Measurements from ENCODE around the gene TRPM4.
"Not testable (repeated sequence)": the region's sequence is repeated elsewhere in the genome, so short reads cannot be mapped to it uniquely, and the experiment has no call there.

Gene TRPM4

DNA sequence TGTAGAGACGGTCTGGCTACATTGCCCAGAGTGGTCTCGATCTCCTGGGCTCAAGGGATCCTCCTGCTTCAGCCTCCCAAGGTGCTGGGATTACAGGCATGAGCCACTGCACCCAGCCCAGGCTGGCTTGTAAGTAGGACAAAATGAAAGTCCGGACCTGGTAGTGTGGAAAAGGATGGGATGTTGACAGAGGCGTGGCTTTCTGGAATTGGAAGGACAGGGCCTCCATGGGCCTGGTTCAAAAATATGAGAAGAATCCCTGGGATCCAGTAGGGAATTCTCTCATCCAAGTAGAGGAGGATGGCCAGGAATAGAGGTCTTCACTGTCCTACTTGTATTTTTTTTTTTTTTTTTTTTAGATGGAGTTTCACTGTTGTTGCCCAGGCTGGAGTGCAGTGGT lies 64.9 kb downstream of the TRPM4 start:
- no peaks in the 10 kb centered on the region for H3K36me3 ChIP-seq (replicated peaks; ENCODE audit: low read depth, low read length)
- H3K4me2 ChIP-seq (ENCODE audit: low read length) = no peak overlapping the region
- H3K4me3 ChIP-seq (ENCODE audit: low read length) = no peak overlapping the region
- H3K27ac ChIP-seq (ENCODE audit: low read length) = no peak overlapping the region
- TF ChIP-seq EZH2phosphoT487 (IDR thresholded peaks at IDR 0.05; ENCODE audit: low read depth) = no peak
- TF ChIP-seq CTCF (IDR thresholded peaks at IDR 0.05; ENCODE audit: low read depth, low read length) = no peak
- no peaks in the 10 kb centered on the region for H3K79me2 ChIP-seq (ENCODE audit: low read length)
- no peaks in the 10 kb centered on the region for H4K20me1 ChIP-seq (ENCODE audit: insufficient read depth, low read length)
- H3K9ac ChIP-seq (ENCODE audit: low read length) = no peak overlapping the region
- H3K9me3 ChIP-seq (ENCODE audit: insufficient read depth, low read length) = no peaks in the 10 kb centered on the region
- no peaks in the 10 kb centered on the region for H3K27me3 ChIP-seq (ENCODE audit: low read depth, low read length)
- H2AFZ ChIP-seq (ENCODE audit: low read depth, low read length) = no peak overlapping the region
- peaks cover 11% of the 10 kb centered on the region for H3K4me1 ChIP-seq (ENCODE audit: low read length)

- Histone ChIP-seq H3K27ac (ENCODE audit: low read length) (no peak overlapping the region), H4K20me1 (ENCODE audit: insufficient read depth, low read length) (no peaks in the 10 kb centered on the region), H2AFZ (ENCODE audit: low read depth, low read length) (no peak overlapping the region), H3K27me3 (ENCODE audit: low read depth, low read length) (no peaks in the 10 kb centered on the region), H3K9me3 (ENCODE audit: insufficient read depth, low read length) (no peaks in the 10 kb centered on the region), H3K79me2 (ENCODE audit: low read length) (no peaks in the 10 kb centered on the region), H3K4me1 (ENCODE audit: low read length) (peaks cover 11% of the 10 kb centered on the region), H3K36me3 (replicated peaks; ENCODE audit: low read depth, low read length) (no peaks in the 10 kb centered on the region), H3K9ac (ENCODE audit: low read length) (no peak overlapping the region), H3K4me3 (ENCODE audit: low read length) (no peak overlapping the region), H3K4me2 (ENCODE audit: low read length) (no peak overlapping the region)
- TF ChIP-seq CTCF (IDR thresholded peaks at IDR 0.05; ENCODE audit: low read depth, low read length) (no peak), EZH2phosphoT487 (IDR thresholded peaks at IDR 0.05; ENCODE audit: low read depth) (no peak)
Measured at GRCh38 chr19:49223472-49223871, 65.9 kb downstream of the TRPM4 start.

DNA sequence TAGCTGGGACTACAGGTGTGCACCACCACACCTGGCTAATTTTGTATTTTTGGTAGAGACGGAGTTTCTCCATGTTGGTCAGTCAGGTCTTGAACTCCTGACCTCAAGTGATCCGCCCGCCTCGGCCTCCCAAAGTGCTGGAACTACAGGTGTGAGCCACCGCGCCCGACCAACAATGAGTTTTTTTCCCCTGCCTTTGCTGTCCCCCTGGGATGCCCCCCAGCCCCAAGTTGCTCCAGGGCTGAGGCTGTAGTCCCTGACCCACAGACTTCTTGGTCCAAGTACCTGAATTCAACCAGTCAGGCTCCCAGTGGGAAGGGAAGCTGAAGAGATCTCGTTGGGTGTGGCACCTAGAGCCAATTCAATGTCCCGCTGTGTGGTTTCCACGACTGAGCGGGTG lies 66.8 kb downstream of the TRPM4 start:
- H3K27me3 ChIP-seq (ENCODE audit: low read depth, low read length); H3K36me3 ChIP-seq (replicated peaks; ENCODE audit: low read depth, low read length); H3K79me2 ChIP-seq (ENCODE audit: low read length); H3K4me3 ChIP-seq (ENCODE audit: low read length); H3K27ac ChIP-seq (ENCODE audit: low read length); H4K20me1 ChIP-seq (ENCODE audit: insufficient read depth, low read length); H3K9me3 ChIP-seq (ENCODE audit: insufficient read depth, low read length); H3K9ac ChIP-seq (ENCODE audit: low read length): not testable (repeated sequence)
- peak overlapping the region; percentile 27; the same call in 1 of the 2 replicates for H3K4me2 ChIP-seq (ENCODE audit: low read length)
- H3K4me1 ChIP-seq (ENCODE audit: low read length) = peaks cover 11% of the 10 kb centered on the region
- H2AFZ ChIP-seq (ENCODE audit: low read depth, low read length) = peak overlapping the region; percentile 67; the same call in 1 of the 2 replicates

DNA sequence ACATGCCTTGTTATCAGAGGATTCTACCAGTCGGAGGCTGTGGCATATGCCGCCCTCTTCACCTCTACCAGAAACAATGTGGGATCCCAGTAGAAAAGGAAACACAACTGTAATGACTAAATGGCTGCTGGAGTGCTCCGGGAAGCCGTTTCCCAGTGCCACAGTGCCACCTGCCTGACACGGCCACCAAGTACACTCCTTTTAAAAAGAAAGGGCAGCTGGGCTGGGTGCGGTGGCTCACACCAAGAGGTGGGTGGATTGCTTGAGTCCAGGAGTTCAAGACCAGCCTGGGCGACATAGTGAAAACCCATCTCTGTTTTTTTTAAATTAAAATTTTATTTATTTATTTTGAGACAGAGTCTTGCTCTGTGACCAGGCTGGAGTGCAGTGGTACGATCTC lies 67.3 kb downstream of the TRPM4 start:
- Histone ChIP-seq H3K27ac (ENCODE audit: low read length) (no peak overlapping the region), H3K4me1 (ENCODE audit: low read length) (peaks cover 11% of the 10 kb centered on the region), H3K9ac (ENCODE audit: low read length) (no peak overlapping the region), H3K9me3 (ENCODE audit: insufficient read depth, low read length) (no peaks in the 10 kb centered on the region), H3K79me2 (ENCODE audit: low read length) (no peaks in the 10 kb centered on the region), H4K20me1 (ENCODE audit: insufficient read depth, low read length) (no peaks in the 10 kb centered on the region), H3K27me3 (ENCODE audit: low read depth, low read length) (no peaks in the 10 kb centered on the region), H3K36me3 (replicated peaks; ENCODE audit: low read depth, low read length) (no peaks in the 10 kb centered on the region), H2AFZ (ENCODE audit: low read depth, low read length) (peak overlapping the region; percentile 67; the same call in 1 of the 2 replicates), H3K4me3 (ENCODE audit: low read length) (no peak overlapping the region), H3K4me2 (ENCODE audit: low read length) (peak overlapping the region; percentile 27; the same call in 1 of the 2 replicates)
- TF ChIP-seq CTCF (IDR thresholded peaks at IDR 0.05; ENCODE audit: low read depth, low read length) (peak; percentile 73), EZH2phosphoT487 (IDR thresholded peaks at IDR 0.05; ENCODE audit: low read depth) (no peak)

GRCh38 chr19:49229416-49229815 lies 71.8 kb downstream of the TRPM4 start:
- no peak overlapping the region for H3K4me2 ChIP-seq (ENCODE audit: low read length)
- H3K27me3 ChIP-seq (ENCODE audit: low read depth, low read length) = no peaks in the 10 kb centered on the region
- peaks cover 25% of the 10 kb centered on the region for H3K4me1 ChIP-seq (ENCODE audit: low read length)
- no peak overlapping the region for H3K27ac ChIP-seq (ENCODE audit: low read length)
- H3K79me2 ChIP-seq (ENCODE audit: low read length) = no peaks in the 10 kb centered on the region
- no peak overlapping the region for H3K9ac ChIP-seq (ENCODE audit: low read length)
- no peaks in the 10 kb centered on the region for H4K20me1 ChIP-seq (ENCODE audit: insufficient read depth, low read length)
- peaks cover 3% of the 10 kb centered on the region for H3K36me3 ChIP-seq (replicated peaks; ENCODE audit: low read depth, low read length)
- H3K4me3 ChIP-seq (ENCODE audit: low read length) = no peak overlapping the region
- H2AFZ ChIP-seq (ENCODE audit: low read depth, low read length) = no peak overlapping the region
- TF ChIP-seq CTCF (IDR thresholded peaks at IDR 0.05; ENCODE audit: low read depth, low read length) = no peak
- no peak for TF ChIP-seq EZH2phosphoT487 (IDR thresholded peaks at IDR 0.05; ENCODE audit: low read depth)
- no peaks in the 10 kb centered on the region for H3K9me3 ChIP-seq (ENCODE audit: insufficient read depth, low read length)

Data from OCI-LY3 (cell line).